Cerebellar nuclear complex (tissue), 1 donor: ENCODE data around the gene AIPL1.
"Not testable (repeated sequence)": the region's sequence is repeated elsewhere in the genome, so short reads cannot be mapped to it uniquely, and the experiment has no call there.

Experiments
- DNase-seq, 2 experiments: peaks; one replicate each; lab custom pipeline; 2025; lab: John Stamatoyannopoulos, UW

AIPL1 gene

GRCh38 chr17:6435051-6435450 is at the start of gene AIPL1:
TSS of gene AIPL1 (minus strand) at chr17:6435121. CDS start at chr17:6435104, 17 bp downstream.
- no peak for DNase-seq

GRCh38 chr17:6483507-6483906 is 48.6 kb upstream of the AIPL1 start:
- no peak for DNase-seq

- DNase-seq, result not testable (repeated sequence)
These were observed 47.9 kb upstream of the AIPL1 start for GRCh38 chr17:6482796-6483195.

- DNase-seq, result no peak
These were observed 47.2 kb upstream of the AIPL1 start for GRCh38 chr17:6482105-6482455.

- no peak for DNase-seq
These were observed 45.4 kb upstream of the AIPL1 start for GRCh38 chr17:6480303-6480675.

- DNase-seq, result no peak
These were observed 44.8 kb upstream of the AIPL1 start for GRCh38 chr17:6479622-6480302.

GRCh38 chr17:6478486-6478885 is 43.6 kb upstream of the AIPL1 start:
- DNase-seq, result no peak

- no peak for DNase-seq
These were observed 43.0 kb upstream of the AIPL1 start for GRCh38 chr17:6477831-6478383.

GRCh38 chr17:6476810-6477179 is 41.9 kb upstream of the AIPL1 start:
- DNase-seq, result no peak

GRCh38 chr17:6476076-6476809 is 41.3 kb upstream of the AIPL1 start:
- no peak for DNase-seq

- DNase-seq, result peak in 1 of 2 experiments; percentile 25
These were observed 40.5 kb upstream of the AIPL1 start for GRCh38 chr17:6475411-6475810.

- peak in 1 of 2 experiments; percentile 35 for DNase-seq
These were observed 40.0 kb upstream of the AIPL1 start for GRCh38 chr17:6474906-6475305.

GRCh38 chr17:6474376-6474775 is 39.5 kb upstream of the AIPL1 start:
- DNase-seq, result no peak

- DNase-seq, result peak in 1 of 2 experiments; percentile 59
These were observed 38.3 kb upstream of the AIPL1 start for GRCh38 chr17:6473128-6473767.

- no peak for DNase-seq
These were observed 37.6 kb upstream of the AIPL1 start for GRCh38 chr17:6472517-6472916.

- no peak for DNase-seq
These were observed 36.9 kb upstream of the AIPL1 start for GRCh38 chr17:6471531-6472465.

GRCh38 chr17:6470751-6471521 is 36.0 kb upstream of the AIPL1 start:
- DNase-seq, result no peak

- DNase-seq, result no peak
These were observed 35.3 kb upstream of the AIPL1 start for GRCh38 chr17:6470146-6470718.

GRCh38 chr17:6468051-6468790 is 33.3 kb upstream of the AIPL1 start:
- no peak for DNase-seq

- no peak for DNase-seq
These were observed 32.6 kb upstream of the AIPL1 start for GRCh38 chr17:6467567-6467966.
